D721Med (cell line): ENCODE data around the gene CHRM4.
A peak's percentile ranks its signal among the peaks of the same experiment; 100 is the strongest.

ENCODE experiments used
- DNase-seq: peaks from one replicate; pipeline ENCODE4 v3.0.0; 2011; ENCODE audit warnings: low spot score; ENCODE audit not compliant: insufficient read length
- FAIRE-seq: peaks from 2 replicates; lab custom pipeline; 2011; peaks lifted over from hg19 to GRCh38; lab: Jason Lieb, UNC
- CTCF ChIP-seq: IDR thresholded peaks from 2 replicates; pipeline ENCODE4 v1.5.1; 2012; ENCODE audit warnings: mild to moderate bottlenecking, control low read depth; ENCODE audit not compliant: insufficient read depth; ENCODE audit errors: missing control alignments

Gene CHRM4

GRCh38 chr11:46390331-46391171 is 1.0 kb downstream of the CHRM4 start:
- DNase-seq (no peak), FAIRE-seq (no peak)
- no peak for TF ChIP-seq CTCF

GRCh38 chr11:46389450-46390330 is 1.9 kb downstream of the CHRM4 start:
- peak; percentile 73 for TF ChIP-seq CTCF
- DNase-seq (peak; percentile 85), FAIRE-seq (no peak)

- FAIRE-seq, result no peak
- peak; percentile 94 for DNase-seq
- no peak for TF ChIP-seq CTCF
Observed at GRCh38 chr11:46388619-46389449, 2.7 kb downstream of the CHRM4 start.

- no peak for FAIRE-seq
- no peak for DNase-seq
- TF ChIP-seq CTCF, result no peak
Observed at GRCh38 chr11:46387919-46388618, 3.5 kb downstream of the CHRM4 start.

GRCh38 chr11:46387456-46387855 is 4.1 kb downstream of the CHRM4 start:
- FAIRE-seq (no peak), DNase-seq (no peak)
- no peak for TF ChIP-seq CTCF

- DNase-seq, result no peak
- no peak for FAIRE-seq
- TF ChIP-seq CTCF, result no peak
Observed at GRCh38 chr11:46386674-46387073, 4.9 kb downstream of the CHRM4 start.
